AG10803 (cell line): Measurements from ENCODE around the gene CTTNBP2NL.
"Not testable (repeated sequence)": the region's sequence is repeated elsewhere in the genome, so short reads cannot be mapped to it uniquely, and the experiment has no call there.

ENCODE experiments used
- DNase-seq: peaks from one replicate; pipeline ENCODE4 v3.0.0; 2010; ENCODE audit warnings: low read depth
- H3K4me3 ChIP-seq: 2 replicates; pipeline ENCODE4 v1.5.1; 2011; ENCODE audit warnings: mild to moderate bottlenecking, low read length, control low read depth
- CTCF ChIP-seq: conservative IDR thresholded peaks from 2 replicates; pipeline ENCODE4 v1.5.1; 2011; ENCODE audit warnings: mild to moderate bottlenecking, low read length, control low read depth, inconsistent platforms

CTTNBP2NL gene

DNA sequence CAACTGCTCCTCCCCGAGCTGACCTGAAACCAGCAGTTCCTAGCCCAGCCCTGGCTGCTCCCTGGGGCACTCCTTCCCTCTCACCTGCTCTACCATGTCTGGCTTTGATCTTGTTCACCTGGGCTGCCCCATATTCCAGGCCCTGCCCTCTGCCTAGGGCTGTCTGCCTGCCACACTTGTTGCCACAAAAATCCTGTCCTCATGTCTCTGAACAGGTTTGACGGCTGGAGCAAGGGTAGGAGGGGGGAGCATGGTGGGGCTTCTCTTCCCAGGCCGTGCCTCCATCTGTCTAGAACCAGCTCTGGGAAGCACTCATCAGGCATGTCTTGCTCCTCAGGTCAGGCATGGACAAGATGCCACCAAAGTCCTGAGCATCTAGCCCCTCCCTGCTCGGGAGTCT, 68.5 kb downstream of the CTTNBP2NL start:
- no peak overlapping the region for H3K4me3 ChIP-seq
- DNase-seq, result no peak
- no peak for TF ChIP-seq CTCF

DNA sequence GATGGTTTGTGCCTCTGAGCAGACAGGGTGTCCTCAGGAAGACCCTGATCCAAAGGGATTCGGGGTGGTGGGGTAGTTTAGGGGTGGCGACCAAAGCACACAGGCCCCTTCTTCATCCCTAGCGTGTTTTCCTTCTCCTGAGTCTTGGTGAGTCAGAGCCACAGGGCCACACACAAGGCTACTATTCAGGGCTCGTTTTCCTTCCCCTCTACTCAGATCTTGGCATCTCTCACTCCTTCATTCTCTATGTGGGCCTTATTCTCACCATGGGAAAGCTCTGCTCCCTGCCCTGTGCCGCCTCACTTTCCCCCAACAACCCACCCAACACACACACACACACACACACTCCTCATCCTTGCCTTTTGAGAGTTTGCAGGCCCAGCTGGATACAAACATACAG, 69.1 kb downstream of the CTTNBP2NL start:
- no peak for TF ChIP-seq CTCF
- DNase-seq, result peak; percentile 41
- no peak overlapping the region for H3K4me3 ChIP-seq

DNA sequence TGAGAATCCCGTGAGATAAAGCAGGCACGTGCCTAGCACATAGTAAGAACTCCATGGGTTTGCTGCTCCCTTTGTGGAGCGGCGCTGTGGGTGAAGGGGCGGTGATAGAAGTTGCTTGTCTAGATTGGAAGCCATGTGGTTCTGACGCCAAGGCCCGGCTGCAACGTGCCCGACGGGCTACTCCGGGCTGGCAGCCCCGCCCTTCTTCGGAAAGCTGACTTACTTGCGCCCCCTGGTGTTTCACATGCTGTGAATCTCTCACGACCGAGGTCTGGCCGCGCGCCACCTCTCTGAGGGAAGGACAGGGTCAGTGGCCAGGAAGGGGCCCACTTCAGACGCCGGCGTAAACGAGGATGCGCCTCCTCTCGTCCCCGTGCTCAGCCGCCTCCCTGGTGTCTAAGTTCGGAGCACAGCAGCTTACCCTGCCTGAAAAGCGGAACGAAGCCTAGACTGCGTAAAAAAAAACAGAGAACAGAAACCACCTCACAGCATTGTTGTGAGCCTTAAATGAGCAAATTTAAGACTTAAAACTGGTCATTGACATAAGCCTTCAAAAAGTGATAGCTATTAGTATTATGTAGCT, 70.2 kb downstream of the CTTNBP2NL start:
- DNase-seq, result peak; percentile 94
- TF ChIP-seq CTCF, result peak; percentile 79
- peak overlapping the region; percentile 63 for H3K4me3 ChIP-seq

GRCh38 chr1:112470324-112470723, 74.3 kb downstream of the CTTNBP2NL start:
- DNase-seq, H3K4me3 ChIP-seq: not testable (repeated sequence)

GRCh38 chr1:112470966-112471365, 75.0 kb downstream of the CTTNBP2NL start:
- DNase-seq, result no peak
- no peak overlapping the region for H3K4me3 ChIP-seq
- TF ChIP-seq CTCF, result no peak

DNA sequence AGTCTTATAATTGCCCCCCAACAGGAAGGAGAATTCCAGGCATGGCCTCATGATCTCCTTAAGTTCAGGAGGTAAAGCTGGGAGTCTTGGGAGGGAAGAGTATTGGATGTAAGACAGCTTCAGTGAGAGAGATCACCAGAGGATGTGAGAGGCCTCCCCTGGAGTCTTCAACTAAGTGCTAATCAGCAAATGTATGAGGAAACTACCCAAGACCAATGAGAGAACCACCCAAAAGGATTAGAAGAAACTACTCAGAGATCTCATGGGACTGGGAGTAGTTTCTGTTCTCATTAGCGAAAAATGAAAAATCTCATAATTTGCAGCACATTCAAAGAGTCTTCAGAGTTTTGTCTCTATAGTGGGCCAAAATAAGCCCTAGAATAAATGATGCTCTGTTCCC, 76.1 kb downstream of the CTTNBP2NL start:
- DNase-seq, result no peak
- no peak for TF ChIP-seq CTCF
- H3K4me3 ChIP-seq, result no peak overlapping the region

- H3K4me3 ChIP-seq, result no peak overlapping the region
- TF ChIP-seq CTCF, result no peak
- DNase-seq, result no peak
Observed at GRCh38 chr1:112477550-112477949, 81.5 kb downstream of the CTTNBP2NL start.

GRCh38 chr1:112478314-112478713, 82.3 kb downstream of the CTTNBP2NL start:
- no peak for TF ChIP-seq CTCF
- H3K4me3 ChIP-seq, result no peak overlapping the region
- no peak for DNase-seq

DNA sequence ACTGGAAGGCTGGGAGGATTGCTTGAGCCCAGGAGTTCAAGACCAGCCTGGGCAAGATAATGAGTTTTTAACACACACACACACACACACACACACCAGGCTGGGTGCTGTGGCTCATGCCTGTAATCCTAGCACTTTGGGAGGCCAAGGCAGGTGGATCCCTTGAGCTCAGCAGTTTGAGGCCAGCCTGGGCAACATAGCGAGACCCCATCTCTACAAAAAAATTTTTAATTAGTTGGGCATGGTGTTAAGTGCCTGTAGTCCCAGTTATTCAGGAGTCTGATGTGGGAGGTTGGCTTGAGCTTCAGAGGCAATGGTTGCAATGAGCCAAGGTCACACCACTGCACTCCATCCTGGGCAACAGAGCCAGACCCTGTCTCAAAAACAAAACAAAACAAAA, 90.0 kb downstream of the CTTNBP2NL start:
- not testable (repeated sequence) for H3K4me3 ChIP-seq, DNase-seq

- not testable (repeated sequence) for H3K4me3 ChIP-seq, DNase-seq
Observed at GRCh38 chr1:112487686-112488085, 91.7 kb downstream of the CTTNBP2NL start.
